H9 (cell line): ENCODE measurements around the gene NFKB1. TPM values are rescaled to one million over a fixed set of nuclear protein-coding genes. Genes with fewer than 3 reads are reported as not detected.

Experiments used
- DNase-seq: peaks from one replicate; pipeline ENCODE4 v3.0.0-alpha.2; 2017
- H2AFZ ChIP-seq: one replicate; pipeline ENCODE4 v1.6.1; 2013; ENCODE audit warnings: mild to moderate bottlenecking, low read length, control low read depth, moderate library complexity
- H2AK5ac ChIP-seq: 2 replicates; pipeline ENCODE4 v1.6.1; 2013; ENCODE audit warnings: low read length, control low read depth, mixed read lengths; ENCODE audit not compliant: insufficient read length
- H2BK120ac ChIP-seq: one replicate; pipeline ENCODE4 v1.6.1; 2013; ENCODE audit warnings: low read depth, mild to moderate bottlenecking, low read length, control low read depth, inconsistent platforms; ENCODE audit not compliant: poor library complexity, severe bottlenecking
- H2BK12ac ChIP-seq: 2 replicates; pipeline ENCODE4 v1.6.1; 2013; ENCODE audit warnings: low read length, control low read depth, mixed read lengths, low read depth; ENCODE audit not compliant: insufficient read length
- H2BK15ac ChIP-seq: 2 replicates; pipeline ENCODE4 v1.6.1; 2013; ENCODE audit warnings: low read depth, low read length, control low read depth
- H2BK20ac ChIP-seq: one replicate; pipeline ENCODE4 v1.6.1; 2013; ENCODE audit warnings: low read depth, mild to moderate bottlenecking, low read length, control low read depth, inconsistent platforms; ENCODE audit not compliant: poor library complexity, severe bottlenecking
- H2BK5ac ChIP-seq: 2 replicates; pipeline ENCODE4 v1.6.1; 2013; ENCODE audit warnings: low read length, control low read depth, mixed read lengths; ENCODE audit not compliant: insufficient read length
- H3K14ac ChIP-seq: 2 replicates; pipeline ENCODE4 v1.6.1; 2013; ENCODE audit warnings: low read length, control low read depth; ENCODE audit not compliant: insufficient read depth
- H3K18ac ChIP-seq: 2 replicates; pipeline ENCODE4 v1.6.1; 2013; ENCODE audit warnings: low read depth, mild to moderate bottlenecking, mixed read lengths, low read length, control low read depth; ENCODE audit not compliant: insufficient read length
- H3K23ac ChIP-seq: 2 replicates; pipeline ENCODE4 v1.6.1; 2013; ENCODE audit warnings: low read length, control low read depth, mixed read lengths, low read depth; ENCODE audit not compliant: insufficient read length
- H3K23me2 ChIP-seq: 2 replicates; pipeline ENCODE4 v1.6.1; 2013; ENCODE audit warnings: low read depth, mild to moderate bottlenecking, mixed read lengths, low read length, control low read depth; ENCODE audit not compliant: insufficient read length, poor library complexity, severe bottlenecking
- H3K27ac ChIP-seq: 2 replicates; pipeline ENCODE4 v1.5.1; 2013; ENCODE audit warnings: low read length, control low read depth, mixed read lengths, low read depth; ENCODE audit not compliant: insufficient read length
- H3K27me3 ChIP-seq: 2 replicates; pipeline ENCODE4 v1.6.1; 2013; ENCODE audit warnings: low read length, control low read depth, inconsistent platforms; ENCODE audit not compliant: insufficient read depth
- H3K4ac ChIP-seq: 2 replicates; pipeline ENCODE4 v1.6.1; 2013; ENCODE audit warnings: low read depth, mild to moderate bottlenecking, control low read depth, inconsistent platforms, low read length, moderate library complexity
- H3K4me1 ChIP-seq: 2 replicates; pipeline ENCODE4 v1.6.1; 2013; ENCODE audit warnings: low read length, control low read depth, inconsistent platforms; ENCODE audit not compliant: insufficient read depth
- H3K4me2 ChIP-seq: 2 replicates; pipeline ENCODE4 v1.6.1; 2013; ENCODE audit warnings: low read length, control low read depth, mixed read lengths; ENCODE audit not compliant: insufficient read length, insufficient read depth
- H3K56ac ChIP-seq: 2 replicates; pipeline ENCODE4 v1.6.1; 2013; ENCODE audit warnings: low read depth, mild to moderate bottlenecking, mixed read lengths, low read length, control low read depth; ENCODE audit not compliant: insufficient read length
- H3K79me1 ChIP-seq: 2 replicates; pipeline ENCODE4 v1.6.1; 2013; ENCODE audit warnings: low read depth, mild to moderate bottlenecking, moderate library complexity, low read length, control low read depth, inconsistent platforms; ENCODE audit not compliant: insufficient read depth, poor library complexity, severe bottlenecking
- H3K79me2 ChIP-seq: 2 replicates; pipeline ENCODE4 v1.6.1; 2013; ENCODE audit warnings: low read length, control low read depth, inconsistent platforms; ENCODE audit not compliant: insufficient read depth
- H3K9ac ChIP-seq: 2 replicates; pipeline ENCODE4 v1.6.1; 2013; ENCODE audit warnings: low read length, control low read depth, mixed read lengths; ENCODE audit not compliant: insufficient read length; ENCODE audit errors: extremely low read depth
- H3K9me3 ChIP-seq: one replicate; pipeline ENCODE4 v1.6.1; 2013; ENCODE audit warnings: low read depth, low read length, inconsistent platforms; ENCODE audit not compliant: control insufficient read depth
- H3T11ph ChIP-seq: one replicate; pipeline ENCODE4 v1.6.1; 2013; ENCODE audit warnings: mild to moderate bottlenecking, low read length, control low read depth, inconsistent platforms
- H4K20me1 ChIP-seq: one replicate; pipeline ENCODE4 v1.6.1; 2013; ENCODE audit not compliant: control insufficient read depth, insufficient read length, insufficient read depth
- H4K5ac ChIP-seq: 2 replicates; pipeline ENCODE4 v1.6.1; 2013; ENCODE audit warnings: low read depth, mild to moderate bottlenecking, mixed read lengths, low read length, control low read depth; ENCODE audit not compliant: insufficient read length
- H4K8ac ChIP-seq: replicated peaks from 2 replicates; pipeline ENCODE4 v1.6.1; 2013; ENCODE audit warnings: low read length, control low read depth, mixed read lengths, low read depth; ENCODE audit not compliant: insufficient read length
- H4K91ac ChIP-seq: 2 replicates; pipeline ENCODE4 v1.6.1; 2013; ENCODE audit warnings: low read depth, mild to moderate bottlenecking, moderate library complexity, mixed read lengths, low read length, control low read depth; ENCODE audit not compliant: insufficient read length
- H3K27ac Mint-ChIP-seq, 3 experiments: 2 replicates in 2 of 3; 3 replicates in 1 of 3; pipeline ENCODE4 v1.8.0; 2020 to 2021; ENCODE audit warnings: mixed read lengths in 3 of 3, mild to moderate bottlenecking in 1 of 3, moderate library complexity in 1 of 3
- H3K27me3 Mint-ChIP-seq: 2 replicates; pipeline ENCODE4 v1.8.0; 2021; ENCODE audit warnings: low read depth, mild to moderate bottlenecking, moderate library complexity, mixed read lengths
- H3K36me3 Mint-ChIP-seq, 3 experiments: 2 replicates in 2 of 3; 3 replicates in 1 of 3; pipeline ENCODE4 v1.8.0; 2020 to 2021; ENCODE audit warnings: low read depth in 3 of 3, mixed read lengths in 3 of 3; ENCODE audit not compliant: insufficient read depth in 1 of 3
- H3K4me1 Mint-ChIP-seq, 2 experiments: 2 replicates each; pipeline ENCODE4 v1.8.0; 2020; ENCODE audit warnings: mixed read lengths in 2 of 2
- H3K4me3 Mint-ChIP-seq, 2 experiments: 2 replicates in 1 of 2; 3 replicates in 1 of 2; pipeline ENCODE4 v1.8.0; 2020 to 2021; ENCODE audit warnings: mild to moderate bottlenecking in 2 of 2, mixed read lengths in 2 of 2, moderate library complexity in 1 of 2
- H3K9me3 Mint-ChIP-seq, 2 experiments: 2 replicates in 1 of 2; 3 replicates in 1 of 2; pipeline ENCODE4 v1.8.0; 2020; ENCODE audit warnings: mild to moderate bottlenecking in 2 of 2, mixed read lengths in 2 of 2, moderate library complexity in 1 of 2
- WGBS: extraction: QIAGEN DNeasy Blood & Tissue Kit; methylation state at CpG from one replicate; pipeline ENCODE4 v1.1.7; 2013; ENCODE audit warnings: missing lambda C conversion rate, low lambda C conversion rate, mixed read lengths; ENCODE audit not compliant: insufficient read length; ENCODE audit errors: extremely low coverage; 5-methylcytosine and 5-hydroxymethylcytosine counted together
- total RNA-seq: library from RNA; stranded (reverse); gene quantifications from 2 replicates; pipeline ENCODE4 v1.2.1, GENCODE V29; 2021
- TF ChIP-seq, protein P1 (sequence below): fragments of 200-600 bp; sonication (generic); conservative IDR thresholded peaks from 3 replicates; pipeline ENCODE4 v1.8.0; 2021; ENCODE audit warnings: antibody characterized with exemption, mild to moderate bottlenecking

Gene NFKB1
- total RNA-seq, 1 experiment from 2014 or later = 5.7 TPM

- Histone ChIP-seq H3K79me2 (no peaks in the 10 kb centered on the region), H4K8ac (no peak overlapping the region), H2BK120ac (no peak overlapping the region), H2BK12ac (no peak overlapping the region), H3K23ac (no peak overlapping the region), H3K9me3 (no peaks in the 10 kb centered on the region), H3K4me2 (no peak overlapping the region), H3K9ac (no peak overlapping the region), H3K56ac (no peak overlapping the region), H3K27me3 (no peaks in the 10 kb centered on the region), H3T11ph (no peak overlapping the region), H4K91ac (no peak overlapping the region), H2BK15ac (no peak overlapping the region), H3K18ac (no peak overlapping the region), H2AK5ac (no peak overlapping the region), H4K5ac (no peak overlapping the region), H4K20me1 (no peaks in the 10 kb centered on the region), H3K79me1 (no peaks in the 10 kb centered on the region), H2BK20ac (no peak overlapping the region), H3K4me1 (peaks cover 3% of the 10 kb centered on the region; the same call in 1 of the 2 replicates), H3K23me2 (no peaks in the 10 kb centered on the region), H2BK5ac (no peak overlapping the region), H3K4ac (no peak overlapping the region), H2AFZ (no peak overlapping the region), H3K27ac (no peak overlapping the region), H3K14ac (no peak overlapping the region)
- TF ChIP-seq, protein P1, sequence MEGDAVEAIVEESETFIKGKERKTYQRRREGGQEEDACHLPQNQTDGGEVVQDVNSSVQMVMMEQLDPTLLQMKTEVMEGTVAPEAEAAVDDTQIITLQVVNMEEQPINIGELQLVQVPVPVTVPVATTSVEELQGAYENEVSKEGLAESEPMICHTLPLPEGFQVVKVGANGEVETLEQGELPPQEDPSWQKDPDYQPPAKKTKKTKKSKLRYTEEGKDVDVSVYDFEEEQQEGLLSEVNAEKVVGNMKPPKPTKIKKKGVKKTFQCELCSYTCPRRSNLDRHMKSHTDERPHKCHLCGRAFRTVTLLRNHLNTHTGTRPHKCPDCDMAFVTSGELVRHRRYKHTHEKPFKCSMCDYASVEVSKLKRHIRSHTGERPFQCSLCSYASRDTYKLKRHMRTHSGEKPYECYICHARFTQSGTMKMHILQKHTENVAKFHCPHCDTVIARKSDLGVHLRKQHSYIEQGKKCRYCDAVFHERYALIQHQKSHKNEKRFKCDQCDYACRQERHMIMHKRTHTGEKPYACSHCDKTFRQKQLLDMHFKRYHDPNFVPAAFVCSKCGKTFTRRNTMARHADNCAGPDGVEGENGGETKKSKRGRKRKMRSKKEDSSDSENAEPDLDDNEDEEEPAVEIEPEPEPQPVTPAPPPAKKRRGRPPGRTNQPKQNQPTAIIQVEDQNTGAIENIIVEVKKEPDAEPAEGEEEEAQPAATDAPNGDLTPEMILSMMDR = no peak
- WGBS = no CpG with 5 or more reads among the region's 7 CpGs
- Mint-ChIP-seq H3K4me1 (peaks cover 11 to 12% of the 10 kb centered on the region in 2 experiments), H3K27me3 (no peaks in the 10 kb centered on the region), H3K36me3 (no peaks in the 10 kb centered on the region), H3K9me3 (no peaks in the 10 kb centered on the region), H3K4me3 (no peak overlapping the region), H3K27ac (0 out of 7 replicates have a peak overlapping the region, but pooled peaks of 1 of the 3 experiments have one; percentile 8)
- DNase-seq = no peak
These were observed 26.6 kb downstream of the NFKB1 start for GRCh38 chr4:102527695-102528283.
